ENCODE data around the gene RIMBP2.

DNA sequence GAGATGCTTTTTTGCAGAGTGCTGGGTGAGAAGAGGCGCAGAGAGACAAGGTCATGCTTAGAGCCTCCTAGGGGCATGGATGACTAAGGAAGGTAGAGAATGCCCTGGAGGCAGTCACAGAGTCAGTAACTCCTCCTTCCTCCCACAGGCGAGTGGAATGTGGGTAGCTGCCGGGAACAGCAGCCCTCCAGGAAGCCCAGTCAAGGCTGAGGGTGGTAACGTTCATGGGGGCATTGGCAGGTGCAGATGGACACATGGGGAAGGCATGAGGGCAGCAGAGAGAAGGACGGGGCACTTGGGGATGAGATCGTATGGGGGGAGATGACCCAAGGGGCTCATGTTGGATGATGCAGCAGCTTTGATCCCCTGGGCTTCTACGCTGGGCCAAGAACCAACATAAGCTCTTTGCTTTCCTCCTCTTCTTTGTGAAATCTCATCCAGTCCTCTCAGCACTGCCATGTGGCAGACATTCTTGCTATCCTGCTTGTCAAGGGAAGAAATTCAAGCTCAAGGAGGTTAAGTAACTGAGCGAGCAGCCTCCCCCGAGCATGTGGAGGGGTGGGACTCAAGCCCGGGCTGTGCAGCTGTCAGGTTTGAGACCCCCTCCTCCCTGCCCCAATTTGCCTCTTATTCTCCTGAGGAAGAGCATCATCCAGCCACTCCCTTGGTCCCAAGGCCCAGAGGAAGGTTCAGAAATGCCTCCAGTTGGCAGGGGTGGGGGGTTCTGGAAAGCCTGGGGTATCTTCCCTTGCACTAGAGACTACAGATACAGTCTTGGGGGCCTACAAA lies 190.5 kb downstream of the RIMBP2 start:
- TF ChIP-seq, protein P1, sequence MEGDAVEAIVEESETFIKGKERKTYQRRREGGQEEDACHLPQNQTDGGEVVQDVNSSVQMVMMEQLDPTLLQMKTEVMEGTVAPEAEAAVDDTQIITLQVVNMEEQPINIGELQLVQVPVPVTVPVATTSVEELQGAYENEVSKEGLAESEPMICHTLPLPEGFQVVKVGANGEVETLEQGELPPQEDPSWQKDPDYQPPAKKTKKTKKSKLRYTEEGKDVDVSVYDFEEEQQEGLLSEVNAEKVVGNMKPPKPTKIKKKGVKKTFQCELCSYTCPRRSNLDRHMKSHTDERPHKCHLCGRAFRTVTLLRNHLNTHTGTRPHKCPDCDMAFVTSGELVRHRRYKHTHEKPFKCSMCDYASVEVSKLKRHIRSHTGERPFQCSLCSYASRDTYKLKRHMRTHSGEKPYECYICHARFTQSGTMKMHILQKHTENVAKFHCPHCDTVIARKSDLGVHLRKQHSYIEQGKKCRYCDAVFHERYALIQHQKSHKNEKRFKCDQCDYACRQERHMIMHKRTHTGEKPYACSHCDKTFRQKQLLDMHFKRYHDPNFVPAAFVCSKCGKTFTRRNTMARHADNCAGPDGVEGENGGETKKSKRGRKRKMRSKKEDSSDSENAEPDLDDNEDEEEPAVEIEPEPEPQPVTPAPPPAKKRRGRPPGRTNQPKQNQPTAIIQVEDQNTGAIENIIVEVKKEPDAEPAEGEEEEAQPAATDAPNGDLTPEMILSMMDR (optimal IDR thresholded peaks at IDR 0.05 in 1 of 3, IDR thresholded peaks at IDR 0.05 in 1 of 3, conservative IDR thresholded peaks at IDR 0.05 in 1 of 3; ENCODE audit: extremely low read depth in 1 of 3, insufficient read depth in 2 of 3, low read length in 3 of 3): no peak
- TF ChIP-seq EZH2 (IDR thresholded peaks at IDR 0.05; ENCODE audit: low read length): no peak
